ENCODE data around the gene CDK11B. TPM values are rescaled to one million over a fixed set of nuclear protein-coding genes. Genes with fewer than 3 reads are reported as not detected.
"Not testable (repeated sequence)": the region's sequence is repeated elsewhere in the genome, so short reads cannot be mapped to it uniquely, and the experiment has no call there.

Gene CDK11B
- total RNA-seq, 1 donor from 2014 or later: 12.2 TPM

DNA sequence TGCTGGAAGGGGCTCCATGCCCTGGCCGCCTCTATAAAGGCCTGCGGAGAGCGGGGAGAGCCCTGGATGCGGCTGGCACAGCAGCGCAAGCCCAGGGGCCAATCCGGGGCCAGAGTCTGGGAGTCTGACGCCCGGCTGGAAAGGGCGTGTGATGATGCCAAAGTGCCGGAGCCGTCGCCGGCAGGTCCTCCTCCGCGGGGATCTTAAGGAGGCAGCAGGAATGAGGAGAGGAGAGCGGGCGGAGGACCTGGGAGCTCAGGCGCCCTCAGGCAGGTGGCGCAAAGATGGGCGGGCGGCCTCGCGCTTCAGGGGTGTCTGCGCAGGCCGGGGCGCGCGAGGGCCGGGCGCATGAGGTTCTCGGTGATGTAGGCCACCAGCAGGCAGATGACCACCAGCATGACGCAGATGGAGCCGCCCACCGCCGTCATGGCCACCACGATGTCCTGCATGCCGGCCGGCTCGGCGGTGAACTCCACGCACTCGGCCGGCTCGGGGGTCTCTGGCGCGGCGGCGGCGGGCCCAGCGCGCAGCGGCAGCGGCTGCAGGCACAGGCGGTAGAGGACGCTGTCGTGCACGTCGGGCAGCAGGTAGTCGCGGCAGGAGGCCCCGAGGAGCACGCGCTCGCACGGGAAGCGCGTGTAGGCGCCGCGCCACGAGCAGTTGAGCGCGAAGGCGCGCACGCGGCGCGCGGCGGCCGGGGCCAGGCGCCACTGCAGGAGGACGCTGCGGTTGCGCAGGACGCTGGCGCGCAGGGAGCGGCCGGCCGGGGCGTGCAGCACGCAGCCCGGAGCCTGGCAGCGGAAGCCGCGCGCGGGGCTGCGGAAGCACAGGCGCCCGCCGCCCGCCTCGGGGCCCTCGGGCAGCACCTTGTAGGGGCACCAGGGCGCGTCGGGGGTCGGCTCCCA is 59.5 kb downstream of the CDK11B start:
- peak; percentile 24 for DNase-seq

DNA sequence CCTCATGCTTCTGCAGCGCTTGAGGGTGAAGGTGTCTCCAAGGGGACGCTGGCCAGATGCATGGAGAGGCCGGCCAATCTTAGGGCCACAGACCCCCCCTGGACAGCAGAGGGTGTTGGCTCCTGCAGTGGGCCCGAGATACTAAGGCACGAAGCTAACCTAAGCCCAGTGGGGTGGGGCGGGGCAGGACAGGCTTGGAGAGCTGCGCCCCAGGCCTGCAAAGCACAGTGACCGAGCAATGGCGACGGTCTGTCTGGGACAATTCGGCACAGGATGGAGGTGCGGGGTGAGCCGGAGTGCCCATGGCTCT is 60.1 kb downstream of the CDK11B start:
- no peak for DNase-seq

DNA sequence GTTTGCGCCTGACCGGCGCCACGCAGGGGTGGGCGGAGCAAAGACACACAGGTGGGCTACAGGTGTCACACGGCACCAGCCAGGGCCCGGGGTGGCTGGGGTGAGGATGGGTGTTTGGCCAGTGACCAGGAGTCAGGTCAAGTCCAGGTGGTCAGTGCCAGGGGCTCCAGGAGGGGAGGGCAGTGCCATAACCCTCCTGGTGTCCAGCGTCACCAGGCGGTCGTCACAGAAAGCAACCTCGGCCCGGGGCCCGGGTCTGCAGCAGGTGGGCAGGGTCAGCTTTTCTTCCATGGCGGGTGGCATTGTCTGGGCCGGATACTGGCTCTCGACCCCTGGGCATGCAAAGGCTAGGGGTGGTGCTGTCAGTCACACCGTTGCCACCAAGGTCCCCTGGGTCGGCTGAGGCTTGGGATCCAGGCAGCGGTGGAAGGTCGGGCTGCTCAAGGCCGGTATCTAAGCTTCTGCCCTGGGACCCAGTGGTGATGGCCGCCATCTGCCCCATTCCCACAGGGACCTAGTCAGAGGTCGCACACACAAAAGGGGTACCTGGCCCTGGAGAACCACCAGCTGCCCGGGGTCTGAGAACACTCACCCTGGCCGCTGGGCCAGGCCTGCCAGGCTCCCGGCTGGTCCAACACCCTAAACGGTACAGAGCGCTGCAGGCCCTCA is 60.6 kb downstream of the CDK11B start:
- DNase-seq: no peak

DNA sequence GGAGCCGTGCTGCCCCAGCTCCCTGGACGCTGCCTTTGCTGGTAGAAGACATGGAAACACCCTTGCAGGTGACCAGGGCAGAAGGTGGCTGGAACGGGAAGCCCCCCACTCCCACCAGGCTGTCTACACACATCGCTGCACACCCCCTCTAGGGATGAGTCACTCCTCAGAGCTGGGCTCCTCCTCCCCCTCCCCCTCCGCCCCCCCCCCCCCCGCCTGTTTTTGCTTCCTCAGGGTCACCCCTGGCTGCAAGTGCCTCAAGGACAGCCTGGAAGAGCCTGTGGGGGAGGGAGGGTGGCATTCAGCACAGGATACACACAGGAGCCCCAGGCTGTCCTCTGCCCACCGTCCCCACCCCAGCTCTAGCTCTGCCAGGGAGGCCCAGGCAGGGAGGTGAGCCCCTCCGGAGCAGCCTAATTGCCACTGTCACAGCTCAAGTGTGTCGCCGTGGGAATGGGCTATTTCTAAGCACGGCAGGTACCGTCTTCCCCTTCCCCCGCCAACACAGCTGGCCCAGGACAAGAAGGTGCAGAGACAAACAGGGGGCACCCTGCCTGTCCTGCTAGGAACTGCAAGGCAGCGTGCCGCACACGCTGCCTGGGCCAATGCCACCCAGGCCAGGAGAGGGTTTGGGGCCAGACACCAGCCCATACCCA is 61.4 kb downstream of the CDK11B start:
- no peak for DNase-seq

DNA sequence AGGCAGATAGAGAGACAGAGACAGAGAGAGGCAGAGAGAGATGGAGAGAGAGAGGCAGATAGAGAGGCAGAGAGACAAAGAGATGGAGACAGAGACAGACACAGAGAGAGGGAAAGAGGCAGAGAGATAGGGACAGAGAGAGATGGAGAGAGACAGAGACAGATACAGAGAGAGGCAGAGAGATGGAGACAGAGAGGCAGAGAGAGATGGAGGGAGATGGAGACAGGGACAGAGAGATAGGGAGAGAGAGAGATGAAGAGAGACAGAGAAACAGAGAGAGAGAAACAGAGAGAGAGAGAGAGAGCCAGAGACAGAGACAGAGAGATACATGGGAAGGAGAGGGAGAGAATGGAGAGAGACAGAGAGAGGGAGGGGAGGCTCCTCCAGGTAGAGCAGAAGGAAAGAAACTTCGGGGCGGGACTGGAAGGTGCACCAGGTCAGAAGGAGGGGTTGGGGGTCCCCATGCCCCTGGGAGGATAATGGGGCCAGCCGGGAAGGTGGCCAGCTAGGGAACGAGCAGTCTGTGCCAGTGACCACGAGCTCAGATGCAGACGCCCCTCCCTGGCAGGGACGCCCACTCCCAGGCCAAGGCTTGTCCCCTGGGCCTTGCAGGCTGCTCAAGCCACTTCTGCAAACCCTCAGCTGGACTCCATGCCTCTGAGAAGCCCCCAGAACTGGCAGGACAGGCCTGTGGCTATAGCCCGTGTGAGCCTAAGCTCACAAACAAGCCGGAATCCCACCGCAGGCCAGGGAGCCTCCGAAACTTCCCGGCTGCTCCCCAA is 62.1 kb downstream of the CDK11B start:
- DNase-seq: no peak

- DNase-seq: not testable (repeated sequence)
Observed at GRCh38 chr1:1595341-1595740, 63.5 kb downstream of the CDK11B start.

GRCh38 chr1:1594602-1595260 is 64.1 kb downstream of the CDK11B start:
- DNase-seq: peak; percentile 32

DNA sequence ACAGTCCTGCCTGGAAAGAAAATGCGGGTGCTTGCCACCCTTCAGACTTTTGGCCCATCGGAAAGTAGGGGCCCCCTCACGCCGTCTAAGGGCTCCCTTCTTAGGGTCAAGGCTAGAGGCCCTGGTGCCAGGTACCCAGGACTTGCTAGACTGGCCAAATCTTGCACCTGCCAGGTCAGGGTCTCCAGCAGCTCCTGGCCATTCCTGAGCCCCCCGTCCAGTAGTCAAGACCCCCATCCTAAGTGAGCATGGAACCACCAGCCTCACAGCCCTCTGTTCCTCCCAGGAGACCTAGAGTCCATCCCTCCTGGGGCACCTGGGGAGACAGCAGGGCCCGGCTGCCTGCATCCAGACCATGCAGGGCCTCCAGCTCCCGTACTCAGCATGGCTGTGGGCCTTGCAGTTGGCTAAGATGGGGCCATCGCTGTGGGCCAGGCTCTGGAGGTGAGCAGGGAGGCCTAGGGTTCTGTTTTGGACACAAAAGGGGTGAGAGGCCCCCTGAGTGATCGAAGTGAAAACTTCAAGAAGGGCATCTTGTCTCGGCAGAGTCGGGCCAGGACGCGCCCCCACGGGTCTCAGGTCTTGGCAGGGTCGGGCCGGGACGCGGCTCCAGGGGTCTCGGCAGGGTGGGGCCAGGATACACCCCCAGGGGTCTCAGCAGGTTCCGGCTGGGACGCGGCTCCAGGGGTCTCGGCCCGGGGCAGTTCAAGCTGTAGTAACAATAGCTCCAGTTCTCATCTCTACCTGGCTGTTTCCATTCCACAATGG is 64.8 kb downstream of the CDK11B start:
- DNase-seq: no peak

GRCh38 chr1:1591452-1591851 is 67.4 kb downstream of the CDK11B start:
- DNase-seq: no peak

Other genes with a start within 250 kb of the CDK11B start
- 13.4 TPM for gene ANKRD65, start 237.7 kb downstream of the CDK11B start, total RNA-seq
- 39.3 TPM for gene VWA1, start 223.3 kb downstream of the CDK11B start, total RNA-seq
- 1.3 TPM for gene ATAD3C, start 209.3 kb downstream of the CDK11B start, total RNA-seq
- gene ATAD3B, start 187.2 kb downstream of the CDK11B start, total RNA-seq: 10.5 TPM
- gene ATAD3A, start 146.8 kb downstream of the CDK11B start, total RNA-seq: 21.3 TPM
- gene TMEM240, start 118.4 kb downstream of the CDK11B start, total RNA-seq: 2.4 TPM
- gene SSU72, start 84.1 kb downstream of the CDK11B start, total RNA-seq: 55.7 TPM
- 1.0 TPM for gene FNDC10, start 58.9 kb downstream of the CDK11B start, total RNA-seq
- 79.5 TPM for gene MIB2, start 43.5 kb downstream of the CDK11B start, total RNA-seq
- 18.1 TPM for gene MMP23B, start 26.8 kb downstream of the CDK11B start, total RNA-seq
- 36.9 TPM for gene SLC35E2B, start 33.8 kb upstream of the CDK11B start, total RNA-seq
- 17.5 TPM for gene CDK11A, start 65.4 kb upstream of the CDK11B start, total RNA-seq
- 39.3 TPM for gene NADK, start 119.5 kb upstream of the CDK11B start, total RNA-seq
- gene GNB1, start 232.1 kb upstream of the CDK11B start, total RNA-seq: 92.3 TPM

Measured in tongue (tissue), 2 donors.